ENCODE results near the gene SLC1A3.

Gene SLC1A3

GRCh38 chr5:36717131-36717695 is 110.8 kb downstream of the SLC1A3 start:
- no peak for DNase-seq (ENCODE audit: low spot score)

- no peak for DNase-seq (ENCODE audit: low spot score)
Measured at GRCh38 chr5:36719282-36719681, 112.9 kb downstream of the SLC1A3 start.

- peak; percentile 60 for DNase-seq (ENCODE audit: low spot score)
Measured at GRCh38 chr5:36720688-36721087, 114.3 kb downstream of the SLC1A3 start.

- no peak for DNase-seq (ENCODE audit: low spot score)
Measured at GRCh38 chr5:36721664-36722235, 115.3 kb downstream of the SLC1A3 start.

- DNase-seq (ENCODE audit: low spot score), result peak; percentile 29
Measured at GRCh38 chr5:36722900-36723299, 116.5 kb downstream of the SLC1A3 start.

GRCh38 chr5:36723912-36724311 is 117.5 kb downstream of the SLC1A3 start:
- no peak for DNase-seq (ENCODE audit: low spot score)

GRCh38 chr5:36724467-36725332 is 118.3 kb downstream of the SLC1A3 start:
- peak; percentile 73 for DNase-seq (ENCODE audit: low spot score)

- no peak for DNase-seq (ENCODE audit: low spot score)
Measured at GRCh38 chr5:36726317-36726716, 119.9 kb downstream of the SLC1A3 start.

GRCh38 chr5:36726767-36727166 is 120.4 kb downstream of the SLC1A3 start:
- DNase-seq (ENCODE audit: low spot score), result no peak

GRCh38 chr5:36728697-36729543 is 122.5 kb downstream of the SLC1A3 start:
- peak; percentile 80 for DNase-seq (ENCODE audit: low spot score)

- no peak for DNase-seq (ENCODE audit: low spot score)
Measured at GRCh38 chr5:36730537-36731216, 124.3 kb downstream of the SLC1A3 start.

GRCh38 chr5:36733183-36733582 is 126.8 kb downstream of the SLC1A3 start:
- no peak for DNase-seq (ENCODE audit: low spot score)

- DNase-seq (ENCODE audit: low spot score), result peak; percentile 39
Measured at GRCh38 chr5:36734422-36734821, 128.0 kb downstream of the SLC1A3 start.

GRCh38 chr5:36735891-36736290 is 129.5 kb downstream of the SLC1A3 start:
- no peak for DNase-seq (ENCODE audit: low spot score)

Data from hematopoietic multipotent progenitor cell treated with erythropoietin and hydrocortisone succinate and interleukin-3 and kit ligand, for 17 days (in vitro differentiated cells).